GM18907 (cell line): Measurements from ENCODE around the gene RNF44.
"Not testable (repeated sequence)": the region's sequence is repeated elsewhere in the genome, so short reads cannot be mapped to it uniquely, and the experiment has no call there.

ENCODE experiments used
- ATAC-seq: cut with Tn5 transposase; IDR thresholded peaks from one replicate; pipeline ENCODE4 v1.9.1; 2021; ENCODE audit warnings: mild to moderate bottlenecking, moderate library complexity; ENCODE audit not compliant: unreplicated experiment

Gene RNF44

GRCh38 chr5:176521699-176522263 lies 15.4 kb downstream of the RNF44 start:
- no peak for ATAC-seq

- no peak for ATAC-seq
These were observed 15.9 kb downstream of the RNF44 start for GRCh38 chr5:176521286-176521685.

GRCh38 chr5:176519810-176520720 lies 17.1 kb downstream of the RNF44 start:
- no peak for ATAC-seq

- ATAC-seq, result no peak
These were observed 20.0 kb downstream of the RNF44 start for GRCh38 chr5:176517053-176517661.

GRCh38 chr5:176515396-176515795 lies 21.8 kb downstream of the RNF44 start:
- no peak for ATAC-seq

DNA sequence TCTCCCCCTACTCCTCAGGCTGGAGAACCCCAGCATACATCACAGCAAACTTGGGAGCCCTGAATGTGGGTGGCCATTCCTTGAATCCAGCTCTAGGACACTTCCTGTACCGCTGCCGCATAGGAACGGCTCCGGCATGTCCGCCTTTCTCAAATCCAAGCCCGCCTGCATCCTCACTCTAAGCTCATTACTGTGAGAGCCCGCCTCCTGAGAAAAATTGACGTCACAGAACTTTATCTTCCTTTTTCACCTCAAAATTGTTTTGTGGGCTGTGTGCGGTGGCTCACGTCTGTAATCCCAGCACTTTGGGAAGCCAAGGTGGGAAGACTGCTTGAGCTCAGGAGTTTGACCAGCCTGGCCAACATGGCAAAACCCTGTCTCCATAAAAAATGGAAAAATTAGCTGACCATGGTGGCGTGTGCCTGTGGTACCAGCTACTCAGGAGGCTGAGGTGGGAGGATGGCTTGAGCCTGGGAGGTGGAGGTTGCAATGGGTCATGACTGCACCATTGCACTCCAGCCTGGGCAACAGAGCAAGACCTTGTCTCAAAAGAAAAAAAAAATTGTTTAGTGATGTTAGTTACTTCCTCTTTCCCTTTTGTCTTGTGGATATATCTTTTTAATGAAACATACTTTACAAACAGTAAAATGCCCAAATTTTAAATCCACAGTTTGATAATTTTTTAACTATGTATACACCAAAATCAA lies 22.8 kb downstream of the RNF44 start:
- ATAC-seq, result no peak

DNA sequence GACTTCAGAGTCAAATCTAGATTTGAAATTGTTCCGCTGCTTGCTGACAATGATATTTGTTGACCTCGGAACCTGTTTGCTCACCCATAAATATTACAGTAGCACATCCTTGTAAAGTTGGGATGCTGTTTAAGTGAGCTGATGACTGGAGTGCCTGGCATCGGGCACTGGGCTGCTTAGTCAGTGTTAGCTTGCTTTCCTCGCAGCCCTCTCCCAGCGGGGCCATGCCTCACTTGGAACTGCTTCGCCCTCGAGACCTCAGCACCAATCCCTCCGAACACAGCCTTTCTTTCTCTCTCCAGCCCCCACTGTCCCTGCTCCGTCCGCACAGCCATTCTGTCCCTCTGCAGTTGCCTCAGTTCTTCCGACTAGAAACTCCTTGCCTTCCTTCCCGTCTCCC lies 23.4 kb downstream of the RNF44 start:
- no peak for ATAC-seq

DNA sequence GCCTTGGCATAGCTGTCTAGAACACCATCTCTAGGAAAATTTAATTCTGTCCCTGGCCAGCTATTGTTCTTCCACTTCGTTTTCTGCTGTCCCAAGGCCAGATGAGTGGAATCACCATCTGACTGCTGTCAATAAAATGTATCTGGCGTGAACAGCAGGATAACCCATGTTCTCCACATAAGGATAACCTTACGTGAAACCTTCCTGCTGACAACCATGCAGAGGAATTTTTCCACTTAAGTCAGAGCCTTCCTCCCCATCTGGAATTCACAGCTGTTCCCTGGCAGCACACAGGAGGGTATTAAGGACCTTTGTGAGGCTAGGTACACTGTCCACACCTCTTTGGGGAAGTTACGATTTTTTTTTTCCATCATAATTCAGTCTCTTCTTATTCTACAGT lies 28.6 kb downstream of the RNF44 start:
- ATAC-seq, result no peak

GRCh38 chr5:176507911-176508310 lies 29.3 kb downstream of the RNF44 start:
- ATAC-seq, result no peak

GRCh38 chr5:176503496-176503895 lies 33.7 kb downstream of the RNF44 start:
- no peak for ATAC-seq

GRCh38 chr5:176501333-176501732 lies 35.9 kb downstream of the RNF44 start:
- ATAC-seq, result no peak

- no peak for ATAC-seq
These were observed 36.7 kb downstream of the RNF44 start for GRCh38 chr5:176500511-176500910.

DNA sequence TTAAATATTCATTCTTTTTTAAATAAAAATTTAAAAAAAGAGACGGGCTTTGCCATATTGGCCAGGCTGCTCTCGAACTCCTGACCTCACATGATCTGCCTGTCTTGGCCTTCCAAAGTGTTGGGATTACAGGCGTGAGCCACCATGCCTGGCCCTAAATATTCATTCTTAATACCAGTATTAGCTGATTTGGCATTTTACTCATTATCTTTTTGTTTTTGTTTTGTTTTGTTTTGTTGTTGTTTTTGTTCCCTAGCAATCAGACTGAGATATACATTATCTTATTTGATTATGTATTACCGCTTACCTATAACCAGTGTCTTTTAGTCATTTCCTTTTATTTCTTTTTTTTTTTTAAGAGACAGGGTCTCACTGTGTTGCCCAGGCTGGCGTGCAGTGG lies 37.9 kb downstream of the RNF44 start:
- no peak for ATAC-seq

GRCh38 chr5:176497852-176498251 lies 39.4 kb downstream of the RNF44 start:
- no peak for ATAC-seq

DNA sequence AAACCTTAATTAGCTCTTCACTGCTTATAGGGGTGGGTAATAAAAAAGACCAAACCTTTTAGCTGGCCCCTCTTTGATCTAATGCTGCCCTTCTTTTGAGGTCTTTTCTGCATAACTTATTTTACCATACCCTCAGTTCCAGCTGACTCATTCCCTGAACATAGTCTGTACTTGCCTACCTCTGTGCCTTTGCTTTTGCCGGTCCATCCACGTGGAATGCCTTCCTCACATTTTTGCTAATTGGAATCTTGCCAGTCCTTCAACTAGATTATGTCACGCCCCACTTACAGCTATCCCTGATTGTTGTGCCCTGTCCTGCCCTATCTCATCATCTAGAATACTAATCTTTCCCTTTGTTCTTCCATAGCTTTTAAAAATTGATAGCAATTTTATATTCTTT lies 44.8 kb downstream of the RNF44 start:
- no peak for ATAC-seq

GRCh38 chr5:176491901-176492300 lies 45.3 kb downstream of the RNF44 start:
- ATAC-seq, result no peak

DNA sequence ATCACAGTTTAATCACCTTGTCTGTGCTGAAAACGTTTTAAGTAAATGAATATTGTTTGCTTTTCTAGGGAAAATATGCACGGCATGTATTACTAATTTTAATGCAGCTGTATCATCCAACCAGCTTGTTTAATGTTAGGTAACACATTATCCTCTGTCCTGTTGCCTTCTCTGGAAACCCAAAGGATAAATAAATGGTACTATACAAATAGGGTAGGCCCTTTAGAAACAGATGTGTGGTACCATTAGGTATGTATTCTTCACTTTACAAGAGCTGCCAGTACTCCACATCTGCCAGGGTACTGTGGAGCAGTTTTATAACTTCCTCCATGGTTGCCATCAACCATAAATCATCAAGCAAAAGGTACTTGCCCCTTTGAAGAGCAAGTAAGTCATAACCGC lies 46.1 kb downstream of the RNF44 start:
- ATAC-seq, result no peak

DNA sequence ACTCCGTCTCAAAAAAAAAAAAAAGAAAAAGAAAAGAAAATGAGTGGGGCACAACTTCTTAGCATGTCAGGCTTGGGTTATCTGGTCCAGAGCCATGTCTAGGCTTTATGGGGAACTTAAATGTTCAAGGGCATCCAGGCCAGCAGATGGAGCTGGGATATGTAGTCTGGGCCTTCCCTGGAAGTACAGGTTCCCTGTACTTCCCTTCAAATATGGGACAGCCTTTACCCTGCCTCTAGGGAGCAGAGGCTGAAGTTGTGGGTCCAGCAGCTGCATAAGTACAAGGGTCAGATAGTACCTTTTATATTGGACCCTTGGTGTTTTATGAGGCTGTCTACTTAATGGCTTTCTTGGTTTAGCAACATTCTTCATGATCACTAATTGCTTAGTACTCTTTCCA lies 46.9 kb downstream of the RNF44 start:
- ATAC-seq, result no peak

- no peak for ATAC-seq
These were observed 48.1 kb downstream of the RNF44 start for GRCh38 chr5:176489077-176489476.

DNA sequence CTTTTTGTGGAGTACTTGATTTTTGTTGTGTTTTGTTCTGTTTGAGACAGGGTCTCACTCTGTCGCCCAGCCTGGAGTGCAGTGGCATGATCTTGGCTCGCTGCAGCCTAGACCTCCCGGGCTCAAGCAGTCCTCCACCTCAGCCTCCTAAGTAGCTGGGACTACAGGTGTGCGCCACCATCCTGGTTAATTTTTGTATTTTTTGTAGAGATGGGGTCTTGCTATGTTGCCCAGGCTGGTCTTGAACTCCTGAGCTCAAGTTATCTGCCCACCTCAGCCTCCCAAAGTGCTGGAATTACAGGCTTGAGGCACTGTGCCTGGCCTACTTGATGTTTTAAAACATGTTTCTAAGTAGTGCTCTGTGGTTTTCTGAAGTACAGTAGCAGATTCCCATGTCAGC lies 50.0 kb downstream of the RNF44 start:
- not testable (repeated sequence) for ATAC-seq

- no peak for ATAC-seq
These were observed 50.9 kb downstream of the RNF44 start for GRCh38 chr5:176486189-176486757.
